IPS-15b (cell line): Measurements from ENCODE around the gene CFAP69.
A peak's percentile ranks its signal among the peaks of the same experiment; 100 is the strongest.

Experiments used
- H3K27me3 ChIP-seq: one replicate; pipeline ENCODE4 v1.6.1; 2013; ENCODE audit warnings: low read length; ENCODE audit not compliant: control insufficient read depth, insufficient read depth
- H3K36me3 ChIP-seq: one replicate; pipeline ENCODE4 v1.6.1; 2013; ENCODE audit warnings: low read length; ENCODE audit not compliant: control insufficient read depth, insufficient read depth
- H3K4me1 ChIP-seq: one replicate; pipeline ENCODE4 v1.6.1; 2013; ENCODE audit warnings: mild to moderate bottlenecking, low read length; ENCODE audit not compliant: control insufficient read depth, insufficient read depth
- H3K4me3 ChIP-seq: one replicate; pipeline ENCODE4 v1.5.1; 2013; ENCODE audit warnings: low read depth, low read length
- H3K9ac ChIP-seq: one replicate; pipeline ENCODE4 v1.6.1; 2013; ENCODE audit warnings: low read depth, mild to moderate bottlenecking, low read length
- H3K9me3 ChIP-seq: one replicate; pipeline ENCODE4 v1.6.1; 2013; ENCODE audit warnings: mild to moderate bottlenecking, low read length; ENCODE audit not compliant: control insufficient read depth, insufficient read depth

The CFAP69 gene

GRCh38 chr7:90276033-90276728 lies 31.2 kb downstream of the CFAP69 start:
- Histone ChIP-seq H3K27me3 (no peaks in the 10 kb centered on the region), H3K4me1 (no peaks in the 10 kb centered on the region), H3K36me3 (no peaks in the 10 kb centered on the region)

GRCh38 chr7:90288154-90288553 lies 43.2 kb downstream of the CFAP69 start:
- Histone ChIP-seq H3K4me3 (no peak overlapping the region), H3K9me3 (no peaks in the 10 kb centered on the region), H3K27me3 (no peaks in the 10 kb centered on the region), H3K9ac (no peak overlapping the region), H3K4me1 (no peaks in the 10 kb centered on the region), H3K36me3 (no peaks in the 10 kb centered on the region)

More at GRCh38 chr7:90276033-90276728, 31.2 kb downstream of the CFAP69 start:
- Histone ChIP-seq H3K9ac (no peak overlapping the region), H3K4me3 (no peak overlapping the region), H3K9me3 (no peaks in the 10 kb centered on the region)

- H3K36me3 ChIP-seq, result no peaks in the 10 kb centered on the region
- H3K27me3 ChIP-seq, result no peaks in the 10 kb centered on the region
- H3K4me3 ChIP-seq, result no peak overlapping the region
- no peaks in the 10 kb centered on the region for H3K4me1 ChIP-seq
- no peaks in the 10 kb centered on the region for H3K9me3 ChIP-seq
- H3K9ac ChIP-seq, result no peak overlapping the region
These were observed 45.5 kb downstream of the CFAP69 start for GRCh38 chr7:90290244-90291113.

GRCh38 chr7:90298145-90299038 lies 53.4 kb downstream of the CFAP69 start:
- peaks cover 5% of the 10 kb centered on the region for H3K4me1 ChIP-seq
- H3K4me3 ChIP-seq, result no peak overlapping the region
- H3K9me3 ChIP-seq, result no peaks in the 10 kb centered on the region
- H3K27me3 ChIP-seq, result no peaks in the 10 kb centered on the region
- no peak overlapping the region for H3K9ac ChIP-seq
- no peaks in the 10 kb centered on the region for H3K36me3 ChIP-seq

GRCh38 chr7:90303241-90303640 lies 58.3 kb downstream of the CFAP69 start:
- Histone ChIP-seq H3K4me3 (no peak overlapping the region), H3K9me3 (no peaks in the 10 kb centered on the region), H3K9ac (no peak overlapping the region), H3K27me3 (no peaks in the 10 kb centered on the region), H3K36me3 (no peaks in the 10 kb centered on the region), H3K4me1 (no peaks in the 10 kb centered on the region)

GRCh38 chr7:90309872-90310271 lies 64.9 kb downstream of the CFAP69 start:
- Histone ChIP-seq H3K4me3 (no peak overlapping the region), H3K27me3 (no peaks in the 10 kb centered on the region), H3K36me3 (no peaks in the 10 kb centered on the region), H3K4me1 (no peaks in the 10 kb centered on the region), H3K9me3 (no peaks in the 10 kb centered on the region), H3K9ac (no peak overlapping the region)

- no peaks in the 10 kb centered on the region for H3K9me3 ChIP-seq
These were observed 66.2 kb downstream of the CFAP69 start for GRCh38 chr7:90311175-90311574.

GRCh38 chr7:90312745-90313144 lies 67.8 kb downstream of the CFAP69 start:
- Histone ChIP-seq H3K36me3 (no peaks in the 10 kb centered on the region), H3K9ac (no peak overlapping the region), H3K9me3 (no peaks in the 10 kb centered on the region), H3K27me3 (no peaks in the 10 kb centered on the region), H3K4me1 (no peaks in the 10 kb centered on the region), H3K4me3 (no peak overlapping the region)

More at GRCh38 chr7:90311175-90311574, 66.2 kb downstream of the CFAP69 start:
- Histone ChIP-seq H3K27me3 (no peaks in the 10 kb centered on the region), H3K9ac (no peak overlapping the region), H3K4me3 (no peak overlapping the region), H3K36me3 (no peaks in the 10 kb centered on the region), H3K4me1 (no peaks in the 10 kb centered on the region)

- Histone ChIP-seq H3K4me1 (no peaks in the 10 kb centered on the region), H3K9ac (no peak overlapping the region), H3K27me3 (peaks cover 2% of the 10 kb centered on the region), H3K4me3 (no peak overlapping the region), H3K36me3 (no peaks in the 10 kb centered on the region), H3K9me3 (no peaks in the 10 kb centered on the region)
These were observed 68.9 kb downstream of the CFAP69 start for GRCh38 chr7:90313907-90314306.

- H3K4me3 ChIP-seq, result peak overlapping the region; percentile 58
- no peaks in the 10 kb centered on the region for H3K36me3 ChIP-seq
- H3K9me3 ChIP-seq, result no peaks in the 10 kb centered on the region
- H3K27me3 ChIP-seq, result peaks cover 48% of the 10 kb centered on the region
- no peak overlapping the region for H3K9ac ChIP-seq
- H3K4me1 ChIP-seq, result no peaks in the 10 kb centered on the region
These were observed 75.0 kb downstream of the CFAP69 start for GRCh38 chr7:90320014-90320413.

GRCh38 chr7:90320418-90320800 lies 75.4 kb downstream of the CFAP69 start:
- peak overlapping the region; percentile 58 for H3K4me3 ChIP-seq
- no peak overlapping the region for H3K9ac ChIP-seq
- H3K4me1 ChIP-seq, result no peaks in the 10 kb centered on the region
- no peaks in the 10 kb centered on the region for H3K36me3 ChIP-seq
- H3K27me3 ChIP-seq, result peaks cover 48% of the 10 kb centered on the region
- no peaks in the 10 kb centered on the region for H3K9me3 ChIP-seq
